OCI-LY7 (cell line): Measurements from ENCODE around the gene SPINT1. TPM values are rescaled to one million over a fixed set of nuclear protein-coding genes. Genes with fewer than 3 reads are reported as not detected.

Source experiments
- BruUV-seq: library from RNA; stranded (reverse); fragments of 400-500 nt; replicated peaks from 2 replicates; lab custom pipeline; 2021; lab: Mats Ljungman, UMichigan
- CTCF ChIA-PET: fragments of 300-600 bp; sonication (Branson Sonifier 250); formaldehyde crosslinking; loops from one replicate; lab custom pipeline; 2022; ENCODE audit warnings: antibody characterized with exemption; ENCODE audit not compliant: unreplicated experiment; lab: Charles Lee
- POLR2A ChIA-PET: fragments of 300-600 bp; sonication (Branson Sonifier 250); formaldehyde crosslinking; loops from one replicate; lab custom pipeline; 2022; ENCODE audit warnings: antibody characterized with exemption; lab: Charles Lee
- DNase-seq: peaks from one replicate; pipeline ENCODE4 v3.0.0-alpha.2; 2015; ENCODE audit warnings: low spot score
- H2AFZ ChIP-seq: fragments of 200-600 bp; sonication (generic), shearing (Covaris generic); 2 replicates; pipeline ENCODE4 v1.6.1; 2014; ENCODE audit warnings: mild to moderate bottlenecking, antibody characterized with exemption, low read length, moderate library complexity
- H3K27ac ChIP-seq: fragments of 200-600 bp; sonication (generic); 2 replicates; pipeline ENCODE4 v1.5.1; 2014; ENCODE audit warnings: mixed run types, low read depth, mild to moderate bottlenecking, moderate library complexity, low read length, inconsistent platforms; ENCODE audit not compliant: poor library complexity, severe bottlenecking
- H3K36me3 ChIP-seq: fragments of 200-600 bp; sonication (generic); 2 replicates; pipeline ENCODE4 v1.6.1; 2014; ENCODE audit warnings: mild to moderate bottlenecking, antibody characterized with exemption, low read length, moderate library complexity, mixed read lengths; ENCODE audit not compliant: insufficient read depth
- H3K4me1 ChIP-seq: fragments of 200-600 bp; sonication (generic); 2 replicates; pipeline ENCODE4 v1.5.1; 2014; ENCODE audit warnings: mild to moderate bottlenecking, low read length; ENCODE audit not compliant: insufficient read depth, poor library complexity, severe bottlenecking
- H3K4me2 ChIP-seq: fragments of 200-600 bp; sonication (generic); 2 replicates; pipeline ENCODE4 v1.6.1; 2014; ENCODE audit warnings: mild to moderate bottlenecking, low read length
- H3K4me3 ChIP-seq: fragments of 200-600 bp; sonication (generic); 2 replicates; pipeline ENCODE4 v1.5.1; 2014; ENCODE audit warnings: mild to moderate bottlenecking, low read depth, low read length; ENCODE audit not compliant: poor library complexity, severe bottlenecking
- H3K79me2 ChIP-seq: fragments of 200-600 bp; sonication (generic); 2 replicates; pipeline ENCODE4 v1.6.1; 2016; ENCODE audit warnings: low read depth, mild to moderate bottlenecking, low read length, moderate library complexity, mixed read lengths; ENCODE audit not compliant: insufficient read depth
- H3K9me2 ChIP-seq: fragments of 200-600 bp; sonication (generic); 2 replicates; pipeline ENCODE4 v1.6.1; 2016; ENCODE audit warnings: mild to moderate bottlenecking, low read length, mixed read lengths; ENCODE audit not compliant: insufficient read depth
- H3K9me3 ChIP-seq: fragments of 200-600 bp; sonication (generic); 2 replicates; pipeline ENCODE4 v1.6.1; 2014; ENCODE audit warnings: mild to moderate bottlenecking, mixed run types, low read length, mixed read lengths
- H4K20me1 ChIP-seq: fragments of 200-600 bp; sonication (generic); 2 replicates; pipeline ENCODE4 v1.6.1; 2014; ENCODE audit warnings: mild to moderate bottlenecking, antibody characterized with exemption, low read length, moderate library complexity, mixed read lengths; ENCODE audit not compliant: insufficient read depth
- CTCF ChIP-seq: fragments of 200-600 bp; sonication (generic); conservative IDR thresholded peaks from 2 replicates; pipeline ENCODE4 v1.5.1; 2014; ENCODE audit warnings: mild to moderate bottlenecking, antibody characterized with exemption, low read length, moderate library complexity, mixed read lengths
- EZH2phosphoT487 ChIP-seq: fragments of 200-600 bp; sonication (generic); IDR thresholded peaks from 2 replicates; pipeline ENCODE4 v1.6.1; 2018; ENCODE audit warnings: low read depth, borderline replicate concordance, mild to moderate bottlenecking, mixed run types, antibody characterized with exemption, low read length, moderate library complexity, mixed read lengths
- intact Hi-C: fragments of 100-400 bp; cut with micrococcal nuclease; formaldehyde crosslinking; loops from one replicate; pipeline ENCODE4 v1.10.0; 2022; ENCODE audit not compliant: unreplicated experiment
- small RNA-seq: library from RNA; depleted of rRNA; stranded (forward); fragments of <200 nt; gene quantifications from one replicate; pipeline ENCODE3, GENCODE V24; 2014
- total RNA-seq, 2 experiments: library from RNA; depleted of rRNA in 1 of 2; stranded (reverse); fragments of >200 nt in 1 of 2; shearing (Covaris generic) in 1 of 2; gene quantifications; 2 replicates each; pipeline ENCODE4 v1.2.3, GENCODE V29; 2014 to 2022

Gene SPINT1
- total RNA-seq, 2 experiments from 2014 or later = 2.4 TPM; not detected in 1

DNA sequence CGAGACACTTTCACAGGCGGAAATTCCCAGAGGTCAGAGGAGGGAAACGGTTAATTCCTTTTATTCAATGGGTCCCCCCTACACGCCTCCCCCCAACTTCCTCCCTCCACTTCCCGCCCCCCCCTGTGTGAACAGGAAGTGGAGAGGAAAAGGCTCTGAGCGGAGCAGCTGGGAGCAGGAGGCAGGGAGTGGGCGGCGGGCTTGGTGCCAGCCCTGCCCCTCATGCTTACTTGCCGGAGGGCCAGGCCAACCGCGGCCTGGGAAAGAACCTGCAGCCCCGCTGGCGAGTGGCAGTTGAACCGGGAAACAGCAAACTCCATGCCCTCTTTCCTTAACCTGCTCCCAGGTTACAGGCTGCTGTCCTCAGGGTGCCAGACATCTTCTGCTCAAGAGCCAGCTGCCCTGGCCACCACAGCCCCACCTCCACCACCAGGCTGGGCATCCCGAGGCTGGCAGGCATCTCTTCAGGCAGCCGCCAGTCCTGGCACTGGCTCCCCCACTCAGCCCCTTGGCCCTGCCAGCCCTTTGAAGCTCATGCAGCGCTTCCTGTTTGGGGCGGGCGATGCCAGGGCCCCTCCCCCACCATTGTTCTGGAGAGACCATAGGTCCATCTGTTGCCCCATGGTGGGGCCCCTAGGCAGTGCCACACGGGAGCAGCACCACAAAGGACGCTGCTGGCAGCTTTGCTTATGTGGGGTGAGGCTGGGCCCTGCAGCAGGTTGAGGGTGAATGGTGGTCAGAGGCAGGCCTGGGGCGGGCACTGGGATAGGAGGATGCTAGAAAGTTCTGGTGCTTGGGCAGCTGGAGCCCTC, 63.3 kb downstream of the SPINT1 start:
- H2AFZ ChIP-seq = peak overlapping the region; percentile 66; the same call in 1 of the 2 replicates
- H3K4me3 ChIP-seq = peak overlapping the region; percentile 66
- DNase-seq = peak; percentile 66
- no peaks in the 10 kb centered on the region for H4K20me1 ChIP-seq
- no peaks in the 10 kb centered on the region for H3K9me3 ChIP-seq
- POLR2A ChIA-PET = interaction anchor here (0.6 to 2.4 kb wide), 7 partner anchors 9 to 49 kb away, joined by 3 to 8 read pairs (median 4); partner anchors contain the start of gene VPS18
- intact Hi-C loops = loop anchor here (1.0 to 2.0 kb wide), 3 partner anchors 46 to 324 kb away; partner anchors contain the start of genes CHAC1 and CHP1
- peak overlapping the region; percentile 89 for H3K4me2 ChIP-seq
- TF ChIP-seq CTCF = no peak
- no peak for TF ChIP-seq EZH2phosphoT487
- H3K27ac ChIP-seq = peak overlapping the region; percentile 72
- H3K79me2 ChIP-seq = no peaks in the 10 kb centered on the region
- H3K36me3 ChIP-seq = peaks cover 24% of the 10 kb centered on the region; the same call in 1 of the 2 replicates
- peaks cover 68% of the 10 kb centered on the region for H3K4me1 ChIP-seq
- no TSS peak for BruUV-seq
- no peaks in the 10 kb centered on the region for H3K9me2 ChIP-seq
- CTCF ChIA-PET = interaction anchor here (0.6 to 1.6 kb wide), 4 partner anchors 34 to 324 kb away, joined by 3 to 4 read pairs (median 4); partner anchors contain the start of gene CHP1

Small RNA genes lying within 50 kb of the gene (small RNA-seq; reads per million reads assigned to genes)
- not detected for gene AC025166.1

Other genes starting within 250 kb of the SPINT1 start
- gene KNL1, start 249.8 kb upstream of the SPINT1 start, total RNA-seq (2014; rRNA removed; shearing (Covaris generic)) = 51.3 and 66.9 TPM in 2 replicates
- gene KNL1, start 249.8 kb upstream of the SPINT1 start, total RNA-seq (2022) = 58.7 and 62.3 TPM in 2 replicates
- 45.8 and 61.9 TPM in 2 replicates for gene RAD51, start 148.9 kb upstream of the SPINT1 start, total RNA-seq (2014; rRNA removed; shearing (Covaris generic))
- gene RAD51, start 148.9 kb upstream of the SPINT1 start, total RNA-seq (2022) = 86.8 and 107 TPM in 2 replicates
- gene RMDN3, start 88.8 kb upstream of the SPINT1 start, total RNA-seq (2014; rRNA removed; shearing (Covaris generic)) = 10.7 and 14.9 TPM in 2 replicates
- 21.5 and 23.7 TPM in 2 replicates for gene RMDN3, start 88.8 kb upstream of the SPINT1 start, total RNA-seq (2022)
- 97.4 and 113 TPM in 2 replicates for gene GCHFR, start 80.0 kb upstream of the SPINT1 start, total RNA-seq (2014; rRNA removed; shearing (Covaris generic))
- gene GCHFR, start 80.0 kb upstream of the SPINT1 start, total RNA-seq (2022) = 66.0 and 75.7 TPM in 2 replicates
- gene C15orf62, start 74.1 kb upstream of the SPINT1 start, total RNA-seq (2014; rRNA removed; shearing (Covaris generic)) = 4.0 and 4.7 TPM in 2 replicates
- 2.4 and 2.7 TPM in 2 replicates for gene C15orf62, start 74.1 kb upstream of the SPINT1 start, total RNA-seq (2022)
- gene ZFYVE19, start 37.0 kb upstream of the SPINT1 start, total RNA-seq (2014; rRNA removed; shearing (Covaris generic)) = 24.3 and 29.3 TPM in 2 replicates
- 18.8 and 22.8 TPM in 2 replicates for gene ZFYVE19, start 37.0 kb upstream of the SPINT1 start, total RNA-seq (2022)
- gene DNAJC17, start 36.6 kb upstream of the SPINT1 start, total RNA-seq (2014; rRNA removed; shearing (Covaris generic)) = 24.2 and 39.2 TPM in 2 replicates
- 38.8 and 39.9 TPM in 2 replicates for gene DNAJC17, start 36.6 kb upstream of the SPINT1 start, total RNA-seq (2022)
- not detected in 2 replicates for gene PPP1R14D, start 15.3 kb upstream of the SPINT1 start, total RNA-seq (2014; rRNA removed; shearing (Covaris generic))
- gene PPP1R14D, start 15.3 kb upstream of the SPINT1 start, total RNA-seq (2022) = not detected in 2 replicates
- 0.80 and 1.5 TPM in 2 replicates for gene RHOV, start 30.2 kb downstream of the SPINT1 start, total RNA-seq (2014; rRNA removed; shearing (Covaris generic))
- gene RHOV, start 30.2 kb downstream of the SPINT1 start, total RNA-seq (2022) = 0.63 and 0.85 TPM in 2 replicates
- gene VPS18, start 50.4 kb downstream of the SPINT1 start, total RNA-seq (2014; rRNA removed; shearing (Covaris generic)) = 24.5 and 26.2 TPM in 2 replicates
- gene VPS18, start 50.4 kb downstream of the SPINT1 start, total RNA-seq (2022) = 26.4 and 30.7 TPM in 2 replicates
- gene DLL4, start 85.3 kb downstream of the SPINT1 start, total RNA-seq (2014; rRNA removed; shearing (Covaris generic)) = 0.19 TPM in 1 of 2 replicates, not detected in the other
- gene DLL4, start 85.3 kb downstream of the SPINT1 start, total RNA-seq (2022) = 0.15 TPM in 1 of 2 replicates, not detected in the other
- gene CHAC1, start 109.4 kb downstream of the SPINT1 start, total RNA-seq (2014; rRNA removed; shearing (Covaris generic)) = 40.4 and 41.4 TPM in 2 replicates
- 35.3 and 55.6 TPM in 2 replicates for gene CHAC1, start 109.4 kb downstream of the SPINT1 start, total RNA-seq (2022)